ENCODE results near the gene ENPP6.
A peak's percentile ranks its signal among the peaks of the same experiment; 100 is the strongest.

ENPP6 gene

GRCh38 chr4:184188443-184189400, 29.0 kb downstream of the ENPP6 start:
- no peak for TF ChIP-seq CTCF (IDR thresholded peaks at IDR 0.05; ENCODE audit: low read depth, low read length)
- no peak for DNase-seq (ENCODE audit: extremely low read depth, low read depth)

GRCh38 chr4:184177271-184177670, 40.4 kb downstream of the ENPP6 start:
- DNase-seq (ENCODE audit: extremely low read depth, low read depth) = no peak
- no peak for TF ChIP-seq CTCF (IDR thresholded peaks at IDR 0.05; ENCODE audit: low read depth, low read length)

GRCh38 chr4:184174571-184175488, 42.8 kb downstream of the ENPP6 start:
- no peak for DNase-seq (ENCODE audit: extremely low read depth, low read depth)
- TF ChIP-seq CTCF (IDR thresholded peaks at IDR 0.05; ENCODE audit: low read depth, low read length) = no peak

- TF ChIP-seq CTCF (IDR thresholded peaks at IDR 0.05; ENCODE audit: low read depth, low read length) = no peak
- no peak for DNase-seq (ENCODE audit: extremely low read depth, low read depth)
These were observed 46.7 kb downstream of the ENPP6 start for GRCh38 chr4:184171011-184171410.

- TF ChIP-seq CTCF (IDR thresholded peaks at IDR 0.05; ENCODE audit: low read depth, low read length) = no peak
- no peak for DNase-seq (ENCODE audit: extremely low read depth, low read depth)
These were observed 48.3 kb downstream of the ENPP6 start for GRCh38 chr4:184169225-184169867.

GRCh38 chr4:184168406-184169019, 49.2 kb downstream of the ENPP6 start:
- DNase-seq (ENCODE audit: extremely low read depth, low read depth) = peak; percentile 15
- TF ChIP-seq CTCF (IDR thresholded peaks at IDR 0.05; ENCODE audit: low read depth, low read length) = peak; percentile 95

Measured in AG09319 (cell line).